Measurements from ENCODE around the gene ACTG2.
"Not testable (repeated sequence)": the region's sequence is repeated elsewhere in the genome, so short reads cannot be mapped to it uniquely, and the experiment has no call there.

Gene ACTG2

DNA sequence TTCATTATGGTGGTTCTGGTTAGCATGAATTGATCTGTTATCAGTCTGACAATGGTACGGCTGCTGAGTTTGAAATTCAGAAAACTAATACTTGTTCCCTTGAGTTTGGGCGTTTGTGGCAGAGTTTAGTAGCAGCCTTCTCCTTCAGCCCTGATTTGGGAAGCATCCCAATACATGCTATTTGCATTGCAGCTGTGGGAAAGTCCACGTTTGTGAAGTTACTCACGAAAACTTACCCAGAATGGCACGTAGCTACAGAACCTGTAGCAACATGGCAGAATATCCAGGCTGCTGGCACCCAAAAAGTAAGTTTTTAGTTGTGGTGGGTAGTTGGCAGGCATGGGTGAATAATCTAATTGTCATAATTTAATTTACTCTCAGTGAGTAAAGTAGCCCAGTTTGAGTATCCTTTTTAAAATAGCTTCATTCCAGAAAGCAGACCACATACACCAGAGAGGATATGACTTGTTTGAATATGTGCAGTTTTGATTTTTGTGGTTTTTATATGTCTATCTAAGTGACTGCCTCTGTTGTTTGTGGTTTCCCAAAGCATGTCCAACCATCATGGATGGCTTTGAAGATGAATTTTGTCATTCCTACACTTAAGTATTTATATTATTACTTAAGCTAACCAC lies 46.0 kb downstream of the ACTG2 start:
- DNase-seq = no peak

- DNase-seq = no peak
Observed at GRCh38 chr2:73939419-73939818, 46.6 kb downstream of the ACTG2 start.

GRCh38 chr2:73940066-73940465 lies 47.3 kb downstream of the ACTG2 start:
- not testable (repeated sequence) for DNase-seq

GRCh38 chr2:73942664-73943063 lies 49.9 kb downstream of the ACTG2 start:
- DNase-seq = no peak

GRCh38 chr2:73944714-73945113 lies 51.9 kb downstream of the ACTG2 start:
- DNase-seq = no peak

- no peak for DNase-seq
Observed at GRCh38 chr2:73946215-73946614, 53.4 kb downstream of the ACTG2 start.

DNA sequence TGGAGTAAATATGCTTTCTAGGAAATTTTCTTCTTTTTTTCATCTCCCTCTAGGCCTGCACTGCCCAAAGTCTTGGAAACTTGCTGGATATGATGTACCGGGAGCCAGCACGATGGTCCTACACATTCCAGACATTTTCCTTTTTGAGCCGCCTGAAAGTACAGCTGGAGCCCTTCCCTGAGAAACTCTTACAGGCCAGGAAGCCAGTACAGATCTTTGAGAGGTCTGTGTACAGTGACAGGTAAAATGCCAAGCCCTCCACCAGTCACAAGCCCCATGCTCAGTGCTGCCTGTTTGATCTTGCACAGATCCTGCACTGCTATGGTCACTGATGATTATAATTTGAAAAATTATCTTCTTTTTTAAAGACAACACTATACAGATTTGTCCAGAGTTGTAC lies 53.9 kb downstream of the ACTG2 start:
- no peak for DNase-seq

- DNase-seq = no peak
Observed at GRCh38 chr2:73947412-73948018, 54.7 kb downstream of the ACTG2 start.

GRCh38 chr2:73949802-73950201 lies 57.0 kb downstream of the ACTG2 start:
- DNase-seq = no peak

DNA sequence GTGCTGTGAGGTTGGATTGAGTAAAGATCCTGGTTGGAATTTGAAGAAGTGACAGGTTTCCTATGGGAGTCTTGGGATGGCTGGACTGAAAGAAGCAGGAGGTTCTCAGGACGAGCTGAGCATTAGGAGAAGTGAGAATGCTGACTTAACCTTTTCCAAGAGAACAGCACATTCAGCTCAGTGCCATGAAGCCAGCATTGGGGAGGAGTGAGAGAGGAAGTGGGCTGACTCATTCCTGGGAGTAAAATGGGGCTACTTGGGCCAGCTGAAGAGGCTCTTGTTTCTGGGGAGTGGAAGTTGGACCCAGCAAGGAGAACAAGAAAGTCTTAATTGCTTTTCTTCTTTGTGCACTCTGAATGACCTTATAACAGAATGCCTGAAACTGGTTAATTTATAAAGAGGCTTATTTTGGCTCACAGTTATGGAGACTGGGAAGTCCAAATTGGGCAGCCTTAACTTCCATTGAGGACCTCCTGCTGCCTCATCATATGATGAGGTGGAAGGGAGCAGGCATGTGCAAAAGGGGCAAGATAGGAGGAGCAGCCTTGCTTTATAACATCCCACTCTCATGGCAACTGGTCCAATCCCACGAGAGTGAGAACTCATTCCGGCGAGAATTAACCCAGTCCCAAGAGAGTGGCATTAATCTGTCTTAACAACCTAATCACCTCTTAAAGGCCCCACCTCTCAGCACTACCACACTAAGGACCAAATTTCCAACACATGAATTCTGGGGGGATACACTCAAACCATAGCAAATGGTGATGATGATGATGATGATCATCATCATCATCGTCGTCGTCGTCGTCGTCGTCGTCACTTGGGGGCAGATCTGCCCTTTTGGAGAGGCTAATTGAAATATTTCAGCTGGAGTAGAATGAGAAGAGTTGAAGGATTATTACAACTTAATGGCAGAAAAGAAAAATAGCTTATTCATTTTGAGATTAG lies 60.0 kb downstream of the ACTG2 start:
- no peak for DNase-seq

DNA sequence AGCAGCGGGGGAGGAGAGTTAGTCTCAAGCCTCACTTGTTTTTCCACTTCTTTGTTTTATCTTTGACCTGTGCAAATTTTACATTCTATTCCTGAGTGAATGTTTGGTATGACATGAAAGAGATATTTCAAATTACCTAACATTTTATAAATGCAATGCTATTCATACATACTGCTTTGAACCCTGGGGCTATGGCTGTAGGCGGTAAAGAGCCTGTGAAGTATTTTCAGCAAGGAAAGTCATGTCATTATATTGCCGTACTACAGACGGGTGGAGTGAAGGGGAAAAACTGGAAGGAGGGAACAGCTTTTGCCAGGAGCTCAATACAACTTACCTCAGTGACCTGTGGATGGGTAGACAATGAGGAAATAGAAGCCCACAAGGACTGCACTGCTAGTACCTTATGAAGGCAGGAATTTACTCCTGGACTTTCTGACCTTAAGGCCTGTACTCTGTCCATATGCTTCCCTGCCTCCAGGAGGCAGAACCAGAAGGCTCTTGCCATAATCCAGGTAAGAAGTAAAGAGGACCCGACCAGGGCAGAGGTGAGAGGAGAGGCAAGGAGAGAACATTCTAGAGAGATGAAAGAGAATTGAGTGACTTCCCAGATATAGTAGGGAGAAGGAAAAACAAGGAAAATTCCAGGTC lies 63.5 kb downstream of the ACTG2 start:
- DNase-seq = no peak

- no peak for DNase-seq
Observed at GRCh38 chr2:73961274-73961673, 68.5 kb downstream of the ACTG2 start.

DNA sequence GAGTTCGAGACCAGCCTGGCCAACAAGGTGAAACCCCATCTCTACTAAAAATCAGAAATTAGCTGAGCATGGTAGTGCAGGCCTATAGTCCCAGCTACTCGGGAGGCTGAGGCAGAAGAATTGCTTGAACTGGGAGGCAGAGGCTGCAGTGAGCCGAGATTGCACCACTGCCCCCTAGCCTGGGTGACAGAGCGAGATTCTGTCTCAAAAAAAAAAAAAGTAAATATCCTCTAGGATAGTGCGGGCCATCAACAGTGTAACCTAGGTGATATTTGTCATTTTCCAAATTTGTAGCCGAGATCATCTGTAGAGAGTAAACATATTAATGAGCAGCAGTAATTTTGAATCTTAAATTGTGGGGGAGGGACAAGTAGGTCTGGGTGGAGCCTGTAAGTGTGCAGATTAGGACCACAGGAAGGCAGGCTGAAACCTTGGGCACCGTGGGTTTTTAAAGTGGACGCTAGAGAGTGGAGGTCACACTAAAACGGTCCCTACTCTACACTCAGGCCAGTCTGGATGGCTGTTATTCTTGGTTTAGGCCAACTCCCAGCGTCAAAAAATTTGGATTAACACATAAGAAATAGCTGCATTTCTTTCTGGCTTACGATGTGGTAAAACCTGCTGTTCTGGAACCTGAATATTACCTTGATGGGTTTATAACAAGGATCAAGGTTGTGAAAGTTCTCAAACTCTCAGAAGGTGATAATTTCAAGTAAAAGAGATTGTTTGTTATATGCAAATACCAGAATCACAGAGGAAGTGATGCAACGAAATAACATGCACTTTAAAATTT lies 69.2 kb downstream of the ACTG2 start:
- DNase-seq = no peak

GRCh38 chr2:73962798-73963197 lies 70.0 kb downstream of the ACTG2 start:
- DNase-seq = no peak

GRCh38 chr2:73963385-73964120 lies 70.7 kb downstream of the ACTG2 start:
- no peak for DNase-seq

DNA sequence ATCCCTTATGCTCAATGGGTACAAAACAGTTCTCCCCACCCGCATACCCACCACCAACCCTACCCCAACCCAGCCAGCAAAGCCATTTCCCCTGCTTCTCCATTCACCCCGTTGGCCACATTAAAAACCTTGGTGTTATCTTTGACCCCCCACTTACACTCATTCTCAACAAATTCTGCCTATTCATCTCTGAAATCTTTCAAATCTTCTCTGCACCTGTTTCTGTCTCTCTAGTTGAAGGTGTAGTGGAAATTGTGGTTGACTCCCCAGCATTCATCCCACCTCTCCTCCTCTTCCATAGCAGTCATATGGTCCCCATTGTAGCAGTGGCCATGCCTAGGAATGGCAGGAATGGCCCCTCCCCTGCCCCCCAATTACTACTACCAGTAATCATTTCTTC lies 71.4 kb downstream of the ACTG2 start:
- no peak for DNase-seq

DNA sequence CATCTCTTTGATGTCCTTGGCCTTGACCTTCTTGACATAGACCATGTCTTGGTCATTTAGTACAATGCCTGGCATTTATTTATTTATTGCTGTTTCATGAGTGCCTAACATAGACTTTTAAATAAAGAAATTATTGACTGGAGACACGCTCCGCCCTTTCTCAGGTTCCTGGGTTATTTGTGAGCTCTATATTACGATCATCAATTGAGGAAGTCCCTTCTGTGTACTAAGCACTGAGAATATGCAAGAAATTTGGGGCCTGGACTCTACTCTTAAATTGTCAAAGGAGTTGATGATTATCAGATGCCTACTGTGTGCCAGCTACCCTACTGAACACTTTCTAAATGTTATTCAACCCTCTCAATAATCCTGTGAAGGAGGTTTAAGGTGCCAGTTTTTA lies 72.2 kb downstream of the ACTG2 start:
- DNase-seq = no peak

DNA sequence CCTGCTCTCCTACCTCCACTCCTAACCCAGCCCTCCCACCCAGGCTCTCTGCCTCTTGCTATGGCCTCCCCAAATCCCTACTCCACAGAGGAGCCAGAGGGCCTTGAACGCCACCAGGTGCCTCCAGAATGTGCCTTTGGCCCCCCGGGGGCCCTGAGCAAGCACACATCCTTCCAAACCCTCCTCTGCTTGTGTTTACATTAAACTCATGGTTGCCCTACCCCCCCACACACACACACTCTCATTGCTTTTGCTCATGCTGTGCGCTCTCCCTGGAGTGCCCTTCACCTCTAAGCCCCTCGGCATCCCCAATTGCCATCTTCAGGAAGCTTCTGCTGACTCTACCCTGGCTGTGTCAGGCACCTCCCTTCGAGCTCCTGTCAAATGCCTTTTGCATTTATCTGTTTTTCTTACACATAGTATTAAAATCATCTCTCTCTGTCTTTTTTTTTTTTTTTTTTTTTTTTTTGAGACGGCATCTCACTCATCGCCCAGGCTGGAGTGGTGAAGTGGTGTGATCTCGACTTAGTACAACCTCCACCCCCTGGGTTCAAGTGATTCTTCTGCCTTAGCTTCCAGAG lies 75.6 kb downstream of the ACTG2 start:
- no peak for DNase-seq

- DNase-seq = no peak
Observed at GRCh38 chr2:73969356-73969755, 76.5 kb downstream of the ACTG2 start.
